K562 (cell line): Measurements from ENCODE around the gene LAGE3. TPM values are rescaled to one million over a fixed set of nuclear protein-coding genes. Genes with fewer than 3 reads are reported as not detected.

ENCODE experiments used
- CBX1 ChIP-seq: sonication (generic); IDR thresholded peaks from 2 replicates; pipeline ENCODE4 v1.6.1; 2016; ENCODE audit warnings: antibody characterized with exemption, low read depth, mild to moderate bottlenecking
- CHD7 ChIP-seq: fragments of 200-600 bp; sonication (generic); IDR thresholded peaks from one replicate; pipeline ENCODE4 v1.6.1; 2012; ENCODE audit warnings: mild to moderate bottlenecking, low read depth, low read length, inconsistent platforms
- CXXC5 ChIP-seq: fragments of 250-450 bp; sonication (Bioruptor Pico); IDR thresholded peaks from 2 replicates; pipeline ENCODE4 v1.8.0; 2022; ENCODE audit warnings: inconsistent platforms, mild to moderate bottlenecking, moderate library complexity
- GATAD2A ChIP-seq: fragments of 450-650 bp; IDR thresholded peaks from 2 replicates; pipeline ENCODE4 v1.6.1; 2017
- NRF1 ChIP-seq, 2 experiments: fragments of 450-650 bp; IDR thresholded peaks in 1 of 2; conservative IDR thresholded peaks in 1 of 2; 2 replicates each; pipeline ENCODE4 v1.6.1; 2014; ENCODE audit warnings: mild to moderate bottlenecking in 2 of 2
- POLR2G ChIP-seq: fragments of 200-400 bp; formaldehyde crosslinking; IDR thresholded peaks from 2 replicates; pipeline ENCODE4 v1.6.1; 2017; ENCODE audit warnings: low read depth, mild to moderate bottlenecking, antibody characterized with exemption, low read length, moderate library complexity
- RAD51 ChIP-seq: fragments of 450-650 bp; IDR thresholded peaks from 2 replicates; pipeline ENCODE4 v1.7.1; 2016; ENCODE audit warnings: low read depth, mild to moderate bottlenecking, borderline replicate concordance
- SRF ChIP-seq, 2 experiments: fragments of 250-450, 450-650 bp in 1 of 2; sonication (Bioruptor Pico) in 1 of 2; sonication (generic) in 1 of 2; formaldehyde crosslinking; IDR thresholded peaks; 2 replicates each; pipeline versions ENCODE4 v1.5.0 to v1.5.1; 2020 to 2022; ENCODE audit warnings: mild to moderate bottlenecking in 1 of 2, missing genetic modification reagents in 1 of 2
- TSHZ1 ChIP-seq: fragments of 250-450 bp; sonication (Bioruptor Pico); IDR thresholded peaks from 2 replicates; pipeline ENCODE4 v1.4.0; 2020; ENCODE audit warnings: mild to moderate bottlenecking, moderate library complexity
- ZNF124 ChIP-seq: sonication (generic); formaldehyde crosslinking; IDR thresholded peaks from 2 replicates; pipeline ENCODE4 v1.8.1; 2022; ENCODE audit warnings: missing genetic modification reagents
- polyA plus RNA-seq, 8 experiments: library from polyadenylated mRNA; depleted of rRNA in 4 of 8; stranded (reverse) in 5 of 8; unstranded in 3 of 8; fragments of >200 nt; fragmentation: Nextera tagmentation in 2 of 8; fragmentation: Illumina TruSeq in 1 of 8; extraction: Ambion mirVana in 2 of 8; extraction: Trizol in 1 of 8; gene quantifications; 2 replicates each; pipeline versions ENCODE4 v1.2.1 to v1.2.3, GENCODE V29; 2011 to 2014; ENCODE audit warnings: inconsistent platforms in 1 of 8, missing spikeins in 1 of 8
- total RNA-seq, 7 experiments: library from RNA; depleted of rRNA in 6 of 7; stranded (reverse); fragments of >200 nt in 6 of 7; fragmentation: Illumina TruSeq in 2 of 7; extraction: Trizol in 2 of 7; gene quantifications; 2 replicates each; pipeline versions ENCODE4 v1.2.1 to v1.2.3, GENCODE V29; 2011 to 2021; ENCODE audit warnings: low replicate concordance in 1 of 7
- TF ChIP-seq, protein P1 (sequence below): IDR thresholded peaks from 2 replicates; pipeline ENCODE4 v1.6.1; 2011; ENCODE audit not compliant: insufficient read length; ENCODE audit errors: extremely low read depth
- TF ChIP-seq, protein P2 (sequence below): sonication (generic); formaldehyde crosslinking; IDR thresholded peaks from 2 replicates; pipeline ENCODE4 v1.8.0; 2022; ENCODE audit warnings: missing genetic modification reagents, mild to moderate bottlenecking, moderate library complexity, borderline replicate concordance

LAGE3 gene
- total and polyA plus RNA-seq, 9 of the 15 experiments (the other 6 are each of a cell fraction or from before 2014, with no cell fraction given), result 28.2 to 125 (median 35.8) TPM

DNA sequence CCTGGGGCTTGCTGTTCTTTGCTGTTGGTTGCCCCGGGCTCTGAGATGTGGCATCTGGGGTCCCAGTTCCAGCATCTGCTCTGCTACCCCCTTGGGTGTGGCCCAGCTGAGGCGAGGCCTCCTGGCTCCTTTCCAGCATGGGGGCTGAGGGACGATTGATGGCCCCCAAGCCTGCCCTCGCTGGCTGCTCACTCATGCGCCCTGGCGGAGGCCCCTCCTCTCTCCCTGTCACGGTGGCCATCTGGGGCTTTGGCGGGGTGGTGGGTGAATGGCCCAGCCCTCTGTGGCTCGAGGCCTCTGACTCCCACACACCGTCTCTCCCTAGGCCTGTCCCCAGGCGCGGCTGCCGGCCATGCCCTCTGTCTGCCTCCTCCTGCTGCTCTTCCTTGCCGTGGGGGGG, 19.2 kb downstream of the LAGE3 start (continued):
- TF ChIP-seq CHD7, result no peak
- TF ChIP-seq, protein P1, sequence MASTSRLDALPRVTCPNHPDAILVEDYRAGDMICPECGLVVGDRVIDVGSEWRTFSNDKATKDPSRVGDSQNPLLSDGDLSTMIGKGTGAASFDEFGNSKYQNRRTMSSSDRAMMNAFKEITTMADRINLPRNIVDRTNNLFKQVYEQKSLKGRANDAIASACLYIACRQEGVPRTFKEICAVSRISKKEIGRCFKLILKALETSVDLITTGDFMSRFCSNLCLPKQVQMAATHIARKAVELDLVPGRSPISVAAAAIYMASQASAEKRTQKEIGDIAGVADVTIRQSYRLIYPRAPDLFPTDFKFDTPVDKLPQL, result no peak
- TF ChIP-seq ZNF124 (CRISPR knock-in tag), result no peak
- no peak for TF ChIP-seq RAD51
- no peak for TF ChIP-seq CBX1
- TF ChIP-seq, protein P2, sequence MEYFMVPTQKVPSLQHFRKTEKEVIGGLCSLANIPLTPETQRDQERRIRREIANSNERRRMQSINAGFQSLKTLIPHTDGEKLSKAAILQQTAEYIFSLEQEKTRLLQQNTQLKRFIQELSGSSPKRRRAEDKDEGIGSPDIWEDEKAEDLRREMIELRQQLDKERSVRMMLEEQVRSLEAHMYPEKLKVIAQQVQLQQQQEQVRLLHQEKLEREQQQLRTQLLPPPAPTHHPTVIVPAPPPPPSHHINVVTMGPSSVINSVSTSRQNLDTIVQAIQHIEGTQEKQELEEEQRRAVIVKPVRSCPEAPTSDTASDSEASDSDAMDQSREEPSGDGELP (CRISPR knock-in tag), result peak; percentile 35; the same call in 1 of the 2 replicates
- TF ChIP-seq SRF (CRISPR knock-in tag; IDR thresholded peaks at IDR 0.05), result no peak
- TF ChIP-seq GATAD2A, result no peak
- no peak for TF ChIP-seq TSHZ1 (CRISPR knock-in tag)
- TF ChIP-seq NRF1 (conservative IDR thresholded peaks at IDR 0.05 in 1 of 2, IDR thresholded peaks at IDR 0.05 in 1 of 2), result peak; percentile 37 to 55; a peak in 2 of 4 replicates
- peak; percentile 42; the same call in 1 of the 2 replicates for TF ChIP-seq POLR2G
- TF ChIP-seq CXXC5 (CRISPR knock-in tag), result no peak
- TF ChIP-seq, all 486 proteins: peak for 11
